CD4-positive, CD25-positive, alpha-beta regulatory T cell (primary cell): ENCODE data around the gene HSPB7. TPM values are rescaled to one million over a fixed set of nuclear protein-coding genes. Genes with fewer than 3 reads are reported as not detected.

Experiments
- ATAC-seq, 2 donors: fragments of 150-1000 bp; cut with Tn5 transposase; one replicate each; pipeline ENCODE4 v1.10.0; 2021; ENCODE audit warnings: low read depth in 2 of 2, moderate number of reproducible peaks in 2 of 2, moderate library complexity in 1 of 2
- DNase-seq, 3 donors: peaks; one replicate each; pipeline versions ENCODE4 v3.0.0 to v3.0.0-alpha.2; 2012 to 2022; ENCODE audit warnings: mixed read lengths in 1 of 3
- H3K27ac ChIP-seq: one replicate; pipeline ENCODE4 v1.7.0; 2013; ENCODE audit warnings: mild to moderate bottlenecking, low read length; ENCODE audit not compliant: insufficient read depth, poor library complexity, severe bottlenecking
- H3K27me3 ChIP-seq: one replicate; pipeline ENCODE4 v1.7.0; 2013; ENCODE audit warnings: low read length; ENCODE audit not compliant: control insufficient read depth, insufficient read depth
- H3K36me3 ChIP-seq: one replicate; pipeline ENCODE4 v1.7.0; 2013; ENCODE audit warnings: mild to moderate bottlenecking, low read length, moderate library complexity; ENCODE audit not compliant: control insufficient read depth, insufficient read depth
- H3K4me1 ChIP-seq: 2 replicates; pipeline ENCODE4 v1.7.0; 2013; ENCODE audit warnings: mild to moderate bottlenecking, low read length; ENCODE audit not compliant: insufficient read depth, control insufficient read depth, poor library complexity, severe bottlenecking
- H3K4me3 ChIP-seq: one replicate; pipeline ENCODE4 v1.7.0; 2013; ENCODE audit warnings: low read depth, mild to moderate bottlenecking, low read length, moderate library complexity
- H3K9me3 ChIP-seq, 2 experiments: 1 replicate in 1 of 2; 2 replicates in 1 of 2; pipeline ENCODE4 v1.7.0; 2013; ENCODE audit warnings: low read length in 2 of 2, mild to moderate bottlenecking in 1 of 2, moderate library complexity in 1 of 2; ENCODE audit not compliant: control insufficient read depth in 2 of 2
- H3K27ac Mint-ChIP-seq, 3 donors: one replicate each; pipeline ENCODE4 v1.8.0; 2020 to 2022; ENCODE audit warnings: mild to moderate bottlenecking in 3 of 3, mixed read lengths in 3 of 3, moderate library complexity in 2 of 3
- H3K27me3 Mint-ChIP-seq: one replicate; pipeline ENCODE4 v1.8.0; 2022; ENCODE audit warnings: mild to moderate bottlenecking, mixed read lengths
- H3K36me3 Mint-ChIP-seq: one replicate; pipeline ENCODE4 v1.8.0; 2020; ENCODE audit warnings: mixed read lengths
- H3K4me1 Mint-ChIP-seq, 4 donors: one replicate each; pipeline ENCODE4 v1.8.0; 2020 to 2022; ENCODE audit warnings: mixed read lengths in 4 of 4, mild to moderate bottlenecking in 1 of 4
- H3K4me3 Mint-ChIP-seq, 4 donors: one replicate each; pipeline ENCODE4 v1.8.0; 2020 to 2022; ENCODE audit warnings: mild to moderate bottlenecking in 4 of 4, mixed read lengths in 4 of 4, moderate library complexity in 3 of 4
- H3K9me3 Mint-ChIP-seq, 7 donors: one replicate each; pipeline ENCODE4 v1.8.0; 2020 to 2022; ENCODE audit warnings: mixed read lengths in 7 of 7, mild to moderate bottlenecking in 3 of 7, moderate library complexity in 2 of 7
- polyA plus RNA-seq, 4 donors: library from polyadenylated mRNA; unstranded; fragments of 300-500 nt; fragmentation: Illumina TruSeq; gene quantifications; one replicate each; pipeline ENCODE4 v1.2.3, GENCODE V29; 2021
- total RNA-seq: library from RNA; stranded (reverse); gene quantifications from one replicate; pipeline ENCODE4 v1.2.3, GENCODE V29; 2022

Gene HSPB7
- total and polyA plus RNA-seq, 5 donors from 2014 or later = not detected

DNA sequence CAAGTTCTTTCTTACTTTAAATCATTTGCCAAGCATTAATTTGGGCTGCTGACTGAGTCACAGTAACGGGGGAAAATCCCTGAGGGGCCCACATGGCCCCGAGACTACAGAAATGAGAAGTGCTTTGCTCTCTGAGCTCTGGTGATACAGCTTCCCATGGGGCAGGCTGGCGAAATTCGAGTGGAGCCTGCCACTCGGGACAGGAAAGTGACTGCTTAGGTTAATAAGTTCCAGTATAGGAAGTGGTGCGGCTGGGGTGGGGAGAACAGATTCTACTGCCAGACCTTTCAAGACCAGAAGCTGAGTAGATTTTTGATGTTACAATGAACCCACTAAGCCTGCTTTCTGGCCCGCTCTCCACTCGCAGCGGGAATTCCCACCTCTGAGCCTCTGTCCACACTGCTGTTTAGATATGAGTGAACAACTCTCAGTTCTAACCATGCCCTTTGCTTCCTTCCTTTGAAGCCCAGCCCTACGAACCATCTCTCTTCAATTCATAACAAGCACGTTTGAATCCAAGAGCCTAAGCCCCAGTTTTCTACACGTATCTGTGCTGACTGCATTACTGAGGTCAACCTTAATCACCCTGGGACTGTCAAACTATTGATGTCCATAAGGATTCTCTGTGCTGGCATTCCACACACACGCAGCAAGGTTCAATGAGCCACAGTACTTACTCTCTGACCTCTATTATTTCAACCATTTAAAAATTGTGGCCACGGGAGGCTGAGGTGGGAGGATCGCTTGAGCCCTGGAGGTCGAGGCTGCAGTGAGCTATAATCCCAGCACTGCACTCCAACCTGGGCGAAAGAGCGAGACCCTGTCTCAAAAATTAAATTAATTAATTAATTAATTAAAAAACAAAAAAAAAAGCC, 51.5 kb downstream of the HSPB7 start:
- H3K4me1 Mint-ChIP-seq = peaks cover 32 to 66% (median 49%) of the 10 kb centered on the region in 4 donors

DNA sequence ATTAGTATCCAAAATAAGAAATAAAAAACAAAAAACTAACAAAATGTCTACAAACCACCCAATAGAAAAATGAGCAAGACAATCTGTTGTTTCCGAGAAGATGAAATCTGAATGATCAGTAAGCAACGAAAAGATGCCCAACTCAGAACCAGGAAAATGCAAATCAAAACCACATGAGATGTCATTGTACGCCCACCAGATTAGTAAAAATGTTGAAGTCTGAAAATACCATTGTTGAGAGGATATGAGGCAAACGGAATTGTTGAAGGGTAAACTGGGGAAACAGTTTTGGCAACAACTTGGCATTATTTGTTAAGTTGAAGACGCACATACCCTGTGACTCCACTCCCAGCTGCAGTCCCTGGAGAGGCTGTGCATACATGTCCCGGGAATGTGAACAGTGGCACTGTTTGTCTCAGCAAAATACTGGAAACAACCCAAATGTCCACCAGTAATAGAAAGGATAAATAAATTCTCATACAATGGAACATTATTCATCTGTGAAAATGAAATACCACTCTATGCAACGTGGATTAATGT, 52.5 kb downstream of the HSPB7 start:
- no peaks in the 10 kb centered on the region for H3K27me3 ChIP-seq
- Mint-ChIP-seq H3K36me3 (peaks cover 13% of the 10 kb centered on the region), H3K9me3 (no peaks in the 10 kb centered on the region), H3K27me3 (no peaks in the 10 kb centered on the region), H3K4me3 (peak overlapping the region; percentile 56 to 89 (median 70)), H3K4me1 (peaks cover 32 to 72% (median 55%) of the 10 kb centered on the region in 4 donors), H3K27ac (peak overlapping the region; percentile 80 to 91 (median 91))
- peaks cover 13% of the 10 kb centered on the region for H3K36me3 ChIP-seq
- peak overlapping the region; percentile 63 for H3K27ac ChIP-seq
- peak overlapping the region; percentile 65 for H3K4me3 ChIP-seq
- no peak for ATAC-seq
- no peaks in the 10 kb centered on the region for H3K9me3 ChIP-seq
- DNase-seq = peak in 1 of 3 donors; percentile 54
- H3K4me1 ChIP-seq = peaks cover 35% of the 10 kb centered on the region

More for the DNA sequence above, 51.5 kb downstream of the HSPB7 start:
- H3K9me3 ChIP-seq = no peaks in the 10 kb centered on the region
- H3K4me3 Mint-ChIP-seq = peak overlapping the region; percentile 43 to 89 (median 70)
- no peaks in the 10 kb centered on the region for H3K27me3 ChIP-seq
- H3K4me1 ChIP-seq = peaks cover 35% of the 10 kb centered on the region
- peak overlapping the region; percentile 65 for H3K4me3 ChIP-seq
- peak overlapping the region; percentile 63 for H3K27ac ChIP-seq
- H3K27ac Mint-ChIP-seq = peak overlapping the region; percentile 80 to 91 (median 91)
- H3K9me3 Mint-ChIP-seq = no peaks in the 10 kb centered on the region
- peaks cover 13% of the 10 kb centered on the region for H3K36me3 ChIP-seq
- peaks cover 13% of the 10 kb centered on the region for H3K36me3 Mint-ChIP-seq
- DNase-seq (peak; percentile 32 to 68 (median 36)), ATAC-seq (peak; percentile 66 to 71)
- H3K27me3 Mint-ChIP-seq = no peaks in the 10 kb centered on the region

Other genes starting within 250 kb of the HSPB7 start
- gene UQCRHL, start 210.4 kb downstream of the HSPB7 start, total RNA-seq = 0.59 TPM
- gene UQCRHL, start 210.4 kb downstream of the HSPB7 start, polyA plus RNA-seq = 1 to 10 TPM in 3 of 4 donors, under 1 TPM in 1; 0.94 to 1.7 (median 1.1) TPM
- gene SPEN, start 170.3 kb downstream of the HSPB7 start, total RNA-seq = 92.4 TPM
- 1 to 10 TPM; 7.4 to 9.0 (median 7.9) TPM for gene SPEN, start 170.3 kb downstream of the HSPB7 start, polyA plus RNA-seq
- gene ZBTB17, start 41.9 kb downstream of the HSPB7 start, total RNA-seq = 93.0 TPM
- gene ZBTB17, start 41.9 kb downstream of the HSPB7 start, polyA plus RNA-seq = 10 to 100 TPM; 13.5 to 20.9 (median 16.3) TPM
- not detected for gene SRARP, start 13.8 kb downstream of the HSPB7 start, total RNA-seq
- gene SRARP, start 13.8 kb downstream of the HSPB7 start, polyA plus RNA-seq = not detected
- gene CLCNKA, start 4.0 kb upstream of the HSPB7 start, total RNA-seq = not detected
- not detected for gene CLCNKA, start 4.0 kb upstream of the HSPB7 start, polyA plus RNA-seq
- gene CLCNKB, start 25.7 kb upstream of the HSPB7 start, total RNA-seq = not detected
- not detected for gene CLCNKB, start 25.7 kb upstream of the HSPB7 start, polyA plus RNA-seq
- not detected for gene FAM131C, start 55.6 kb upstream of the HSPB7 start, total RNA-seq
- under 1 TPM in 1 of 4 donors, not detected in 3; 0.26 TPM for gene FAM131C, start 55.6 kb upstream of the HSPB7 start, polyA plus RNA-seq
- not detected for gene EPHA2, start 138.0 kb upstream of the HSPB7 start, total RNA-seq
- gene EPHA2, start 138.0 kb upstream of the HSPB7 start, polyA plus RNA-seq = not detected
- 10.4 TPM for gene ARHGEF19, start 194.6 kb upstream of the HSPB7 start, total RNA-seq
- 1 to 10 TPM; 5.6 to 8.5 (median 8.1) TPM for gene ARHGEF19, start 194.6 kb upstream of the HSPB7 start, polyA plus RNA-seq
- gene CPLANE2, start 219.1 kb upstream of the HSPB7 start, total RNA-seq = 7.5 TPM
- gene CPLANE2, start 219.1 kb upstream of the HSPB7 start, polyA plus RNA-seq = 1 to 10 TPM; 1.2 to 3.3 (median 1.4) TPM